ENCODE results near the gene KCNIP3. TPM values are rescaled to one million over a fixed set of nuclear protein-coding genes. Genes with fewer than 3 reads are reported as not detected.

KCNIP3 gene
- total and polyA plus RNA-seq, 12 donors, result 2.1 to 8.0 (median 3.9) TPM

Other genes starting within 250 kb of the KCNIP3 start
- gene MRPS5, start 175.5 kb upstream of the KCNIP3 start, total RNA-seq, result 10 to 100 TPM; 50.6 to 85.7 (median 61.5) TPM
- 100 to 1,000 TPM; 105 to 144 TPM for gene MRPS5, start 175.5 kb upstream of the KCNIP3 start, polyA plus RNA-seq
- gene ZNF514, start 137.5 kb upstream of the KCNIP3 start, total RNA-seq, result 10 to 100 TPM in 8 of 10 donors, 1 to 10 TPM in 2; 9.9 to 17.2 (median 12.4) TPM
- gene ZNF514, start 137.5 kb upstream of the KCNIP3 start, polyA plus RNA-seq, result 10 to 100 TPM in 1 of 2 donors, 1 to 10 TPM in 1; 4.9 to 16.4 TPM
- gene ZNF2, start 131.5 kb upstream of the KCNIP3 start, total RNA-seq, result 1 to 10 TPM; 2.6 to 4.8 (median 3.5) TPM
- gene ZNF2, start 131.5 kb upstream of the KCNIP3 start, polyA plus RNA-seq, result 1 to 10 TPM; 1.4 to 1.5 TPM
- 1 to 10 TPM; 1.9 to 4.4 (median 3.0) TPM for gene ZNF892, start 89.8 kb upstream of the KCNIP3 start, total RNA-seq
- 1 to 10 TPM in 1 of 2 donors, under 1 TPM in 1; 0.26 to 1.3 TPM for gene ZNF892, start 89.8 kb upstream of the KCNIP3 start, polyA plus RNA-seq
- gene PROM2, start 22.9 kb upstream of the KCNIP3 start, total RNA-seq, result 1 to 10 TPM in 4 of 10 donors, under 1 TPM in 6; 0.32 to 2.5 (median 0.94) TPM
- 1 to 10 TPM in 1 of 2 donors, under 1 TPM in 1; 0.72 to 3.4 TPM for gene PROM2, start 22.9 kb upstream of the KCNIP3 start, polyA plus RNA-seq
- 10 to 100 TPM; 24.1 to 45.1 (median 39.8) TPM for gene FAHD2A, start 105.4 kb downstream of the KCNIP3 start, total RNA-seq
- gene FAHD2A, start 105.4 kb downstream of the KCNIP3 start, polyA plus RNA-seq, result 10 to 100 TPM; 26.5 to 40.9 TPM
- gene TRIM43B, start 187.4 kb downstream of the KCNIP3 start, total RNA-seq, result not detected
- gene TRIM43B, start 187.4 kb downstream of the KCNIP3 start, polyA plus RNA-seq, result not detected